Activated T-helper 1 cell treated with anti-CD3 and anti-CD28 coated beads, Interleukin-2, amount 50 U/mL, for 16 hours (primary cell): ENCODE data around the gene SLC35A5.

Experiments
- DNase-seq, 2 donors: peaks; one replicate each; pipeline ENCODE4 v3.0.0-alpha.2; 2020; ENCODE audit warnings: low read depth in 1 of 2, low spot score in 1 of 2

SLC35A5 gene

DNA sequence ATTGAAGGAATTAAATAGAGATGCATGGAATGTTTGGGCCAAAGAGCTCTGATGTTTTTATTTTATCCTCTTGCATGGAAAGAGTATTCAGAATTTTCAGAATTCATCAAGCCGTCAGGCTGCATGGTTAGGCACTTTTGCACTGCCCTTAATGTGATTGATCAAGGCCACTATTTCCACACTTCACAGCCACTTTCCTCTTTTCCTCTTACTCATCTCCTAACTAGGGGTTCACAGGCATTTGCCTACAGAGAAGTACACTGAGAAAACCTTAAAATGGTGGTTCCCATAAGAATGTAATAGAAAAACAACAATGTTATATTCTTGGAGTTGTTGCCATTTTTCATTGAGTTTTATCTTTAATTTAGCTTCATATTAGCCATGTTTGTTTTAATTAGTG lies 10.9 kb downstream of the SLC35A5 start:
- no peak for DNase-seq

DNA sequence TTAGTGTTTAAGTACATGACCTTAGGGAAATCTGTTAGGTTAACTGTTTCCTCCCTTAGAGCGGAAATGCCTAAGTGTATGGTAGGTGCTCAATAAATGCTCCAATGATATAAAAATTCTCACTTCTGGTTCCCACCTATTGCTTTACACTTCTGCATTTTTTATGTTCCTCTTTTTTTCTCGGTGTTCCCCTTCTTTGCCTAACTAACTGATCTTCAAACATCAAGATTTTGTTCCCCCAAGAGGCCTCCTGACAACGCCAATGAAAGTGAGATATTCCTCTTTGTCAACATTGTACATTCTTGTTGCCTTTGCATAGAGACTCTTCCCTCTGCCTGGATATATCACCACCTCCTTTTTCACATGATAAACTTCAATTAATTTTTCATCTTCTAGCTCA lies 17.4 kb downstream of the SLC35A5 start:
- DNase-seq: no peak

DNA sequence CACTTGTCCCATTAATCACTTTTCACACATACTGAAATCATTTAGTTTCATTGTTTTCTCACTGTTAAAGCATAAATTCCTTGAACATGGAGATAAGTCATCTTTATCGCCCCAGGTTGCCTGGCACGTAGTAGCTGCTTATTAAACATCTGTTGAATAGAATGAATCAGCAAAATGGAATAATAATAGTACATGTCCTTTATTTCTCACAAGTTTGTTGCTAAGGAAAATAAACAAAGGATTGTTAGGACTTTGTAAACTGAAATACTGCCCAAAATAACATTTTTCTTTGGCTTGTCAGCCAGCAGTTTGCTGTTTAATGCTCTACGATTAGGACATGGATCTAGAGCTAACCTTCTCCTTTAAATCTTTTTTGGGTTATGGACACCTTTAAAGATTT lies 17.9 kb downstream of the SLC35A5 start:
- DNase-seq: no peak

DNA sequence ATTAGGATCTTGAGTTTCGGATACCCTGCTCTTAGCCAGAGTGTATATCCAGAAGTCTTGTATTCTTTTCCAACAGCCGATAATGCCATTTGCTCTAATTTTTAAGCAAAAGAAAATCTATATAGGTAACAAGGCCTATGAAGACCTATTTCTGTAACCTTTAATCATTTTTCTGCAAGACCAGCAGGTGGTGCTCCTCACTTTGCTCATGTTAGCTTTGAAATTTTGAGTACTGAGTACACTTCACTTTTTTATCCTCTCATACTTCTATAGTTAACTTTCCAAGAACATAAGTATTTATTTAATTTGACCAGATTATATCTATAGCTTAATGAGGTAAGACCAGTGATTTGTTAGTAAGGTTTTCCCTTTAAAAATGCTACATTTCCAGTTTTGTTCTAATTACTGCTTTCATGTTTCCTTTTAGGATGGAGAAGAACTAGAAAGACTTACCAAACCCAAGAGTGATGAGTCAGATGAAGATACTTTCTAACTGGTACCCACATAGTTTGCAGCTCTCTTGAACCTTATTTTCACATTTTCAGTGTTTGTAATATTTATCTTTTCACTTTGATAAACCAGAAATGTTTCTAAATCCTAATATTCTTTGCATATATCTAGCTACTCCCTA lies 20.5 kb downstream of the SLC35A5 start:
- DNase-seq: no peak

DNA sequence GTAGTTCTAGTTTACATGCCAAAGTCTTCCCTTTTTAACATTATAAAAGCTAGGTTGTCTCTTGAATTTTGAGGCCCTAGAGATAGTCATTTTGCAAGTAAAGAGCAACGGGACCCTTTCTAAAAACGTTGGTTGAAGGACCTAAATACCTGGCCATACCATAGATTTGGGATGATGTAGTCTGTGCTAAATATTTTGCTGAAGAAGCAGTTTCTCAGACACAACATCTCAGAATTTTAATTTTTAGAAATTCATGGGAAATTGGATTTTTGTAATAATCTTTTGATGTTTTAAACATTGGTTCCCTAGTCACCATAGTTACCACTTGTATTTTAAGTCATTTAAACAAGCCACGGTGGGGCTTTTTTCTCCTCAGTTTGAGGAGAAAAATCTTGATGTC lies 21.3 kb downstream of the SLC35A5 start:
- no peak for DNase-seq

DNA sequence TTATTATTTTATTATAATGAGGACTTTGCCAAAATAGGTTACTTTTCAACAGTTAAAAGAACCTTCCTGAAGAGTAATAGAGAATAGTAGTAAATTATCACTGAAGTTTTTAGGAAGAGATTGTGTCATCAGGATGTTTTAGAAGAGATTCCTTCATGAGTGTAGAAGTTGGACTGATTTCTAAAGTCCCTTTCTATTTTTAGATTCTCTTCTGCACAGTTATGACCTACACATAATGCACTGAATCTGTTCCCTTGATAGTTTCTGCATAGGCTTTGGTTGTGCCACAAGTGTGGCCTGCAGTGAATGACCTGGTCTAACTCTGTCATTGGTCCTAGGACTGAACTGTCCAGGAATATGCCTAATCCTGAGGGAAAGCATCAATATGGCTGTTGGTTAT lies 23.9 kb downstream of the SLC35A5 start:
- no peak for DNase-seq

DNA sequence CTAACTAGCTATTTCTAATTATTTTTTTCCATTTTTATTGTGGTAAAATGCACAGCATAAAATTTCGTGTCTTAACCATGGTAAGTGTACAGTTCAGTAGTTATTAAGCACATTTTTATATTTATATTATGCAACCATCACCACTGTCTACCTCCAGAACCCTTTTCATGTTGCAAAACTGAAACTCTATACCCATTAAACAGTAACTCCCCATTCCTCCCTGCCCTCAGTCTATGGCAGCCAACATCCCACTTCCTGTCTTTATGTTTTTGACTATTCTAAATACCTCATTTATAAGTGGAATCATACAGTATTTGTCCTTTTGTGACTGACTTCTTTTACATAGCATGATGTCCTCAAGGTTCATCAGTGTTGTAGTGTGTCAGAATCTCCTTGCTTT lies 25.5 kb downstream of the SLC35A5 start:
- no peak for DNase-seq

DNA sequence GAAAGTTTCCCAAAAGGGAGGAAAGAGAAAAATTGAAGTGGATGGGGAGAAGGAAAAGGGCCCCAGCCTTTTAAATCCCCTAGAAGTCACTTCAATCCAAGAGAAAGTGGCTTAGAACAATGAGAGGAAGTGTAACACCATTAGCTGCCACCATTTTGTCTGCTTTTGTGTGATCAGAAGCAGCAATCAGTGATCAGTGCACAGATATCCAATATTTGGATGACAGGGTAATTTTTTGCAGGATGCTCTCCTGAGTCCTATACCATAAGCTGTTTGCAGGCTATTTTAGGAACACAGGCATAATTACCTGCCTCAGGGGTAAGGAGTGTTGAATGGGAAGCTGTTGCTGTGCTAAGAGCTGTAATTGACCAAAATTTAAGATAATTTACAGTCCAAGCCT lies 31.4 kb downstream of the SLC35A5 start:
- DNase-seq: no peak

DNA sequence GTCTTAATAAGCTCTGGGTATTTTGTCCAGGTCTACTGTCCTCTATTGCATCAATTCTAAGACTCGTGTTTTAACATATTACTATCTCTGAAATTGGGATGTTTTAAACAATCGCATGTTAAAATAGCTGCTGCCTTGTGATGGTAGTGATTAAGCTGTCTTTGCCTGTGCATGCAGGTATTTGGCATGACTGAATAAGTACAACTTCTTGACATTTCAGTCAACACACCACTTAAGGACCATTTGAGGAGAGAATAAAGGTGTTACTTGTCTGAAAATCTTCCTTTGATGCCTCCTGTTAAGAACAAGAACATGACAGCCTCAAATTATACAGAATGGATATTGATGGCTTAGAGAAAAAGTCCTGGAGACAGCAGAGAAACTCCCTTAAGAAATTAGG lies 33.0 kb downstream of the SLC35A5 start:
- no peak for DNase-seq

DNA sequence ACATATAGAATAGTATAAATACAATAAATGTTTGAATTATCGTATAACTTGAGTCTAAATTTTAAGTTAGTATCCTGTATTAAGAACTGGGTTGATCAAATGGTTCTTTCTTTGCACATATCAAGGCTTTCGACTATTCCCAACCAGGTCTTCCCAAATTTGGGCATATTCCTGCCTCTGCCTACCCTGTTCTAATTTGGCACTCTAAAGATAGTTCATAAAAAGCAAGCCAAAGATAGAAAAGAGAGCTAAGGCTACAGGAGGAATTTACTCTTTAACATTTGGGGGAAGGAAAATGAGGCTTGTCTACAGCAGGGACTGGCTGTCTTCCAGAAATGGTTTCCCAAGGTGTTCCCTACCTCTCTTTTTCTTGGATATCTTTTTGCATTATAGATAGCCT lies 36.1 kb downstream of the SLC35A5 start:
- no peak for DNase-seq

DNA sequence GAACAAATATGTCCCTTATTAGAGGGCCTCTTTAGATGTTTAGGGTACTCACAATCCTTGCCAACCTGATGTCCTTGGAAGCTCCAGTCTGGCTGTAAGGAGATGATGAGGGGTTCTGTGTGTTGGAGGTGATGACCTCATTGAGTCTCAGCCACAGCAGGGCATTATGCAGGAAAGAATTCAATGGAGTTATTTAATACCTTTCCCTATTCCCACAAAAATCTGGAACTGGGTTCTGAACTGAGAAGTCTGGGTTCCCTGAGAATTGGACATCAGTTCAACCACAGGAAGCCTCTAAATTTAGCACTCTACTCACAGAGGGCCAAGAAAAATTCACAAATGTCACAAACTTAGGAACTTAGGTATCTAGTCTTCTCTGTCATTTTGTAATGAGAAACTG lies 36.9 kb downstream of the SLC35A5 start:
- DNase-seq: no peak

DNA sequence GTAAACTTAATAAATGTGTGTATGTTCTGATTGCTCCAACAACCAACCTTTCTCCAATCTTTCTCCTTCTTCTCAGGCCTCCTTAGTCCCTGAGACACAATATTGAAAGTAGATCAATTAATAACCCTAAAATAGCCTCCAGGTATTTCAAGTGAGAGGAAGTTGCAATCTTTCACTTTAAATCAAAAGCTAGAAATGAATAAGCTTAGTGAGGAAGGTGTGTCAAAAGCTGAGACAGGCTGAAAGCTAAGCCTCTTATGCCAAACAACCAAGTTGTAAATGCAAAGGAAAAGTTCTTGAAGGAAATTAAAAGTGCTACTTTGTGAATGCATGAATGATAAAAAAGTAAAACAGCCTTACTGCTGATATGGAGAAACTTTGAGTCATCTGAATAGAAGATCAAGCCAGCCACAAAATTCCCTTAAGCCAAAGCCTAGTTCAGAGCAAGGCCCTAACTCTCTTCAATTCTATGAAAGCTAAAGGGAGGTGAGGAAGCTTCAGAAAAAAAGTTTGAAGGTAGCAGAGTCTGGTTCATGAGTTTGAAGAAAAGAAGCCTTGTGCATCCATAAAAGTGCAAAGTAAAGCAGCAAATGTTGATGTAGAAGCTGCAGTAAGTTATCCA lies 40.5 kb downstream of the SLC35A5 start:
- no peak for DNase-seq

DNA sequence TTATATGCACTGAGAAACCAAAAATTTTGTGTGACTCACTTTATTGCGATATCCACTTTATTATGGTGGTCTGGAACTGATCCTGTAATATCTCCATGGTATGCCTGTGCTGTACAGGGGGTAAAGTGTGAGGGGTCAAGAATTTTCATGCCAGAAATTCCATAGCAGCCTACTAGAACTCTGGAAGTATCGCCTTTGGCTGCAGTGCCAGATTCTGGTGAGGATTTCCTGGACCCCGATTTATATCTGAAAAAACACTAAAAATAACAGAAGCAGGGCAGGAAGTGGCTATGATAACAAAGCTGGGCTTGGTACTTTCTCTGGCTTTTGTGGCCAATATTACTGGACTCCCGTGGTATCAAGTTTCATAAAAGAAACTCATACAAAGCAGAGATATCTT lies 42.7 kb downstream of the SLC35A5 start:
- DNase-seq: no peak

DNA sequence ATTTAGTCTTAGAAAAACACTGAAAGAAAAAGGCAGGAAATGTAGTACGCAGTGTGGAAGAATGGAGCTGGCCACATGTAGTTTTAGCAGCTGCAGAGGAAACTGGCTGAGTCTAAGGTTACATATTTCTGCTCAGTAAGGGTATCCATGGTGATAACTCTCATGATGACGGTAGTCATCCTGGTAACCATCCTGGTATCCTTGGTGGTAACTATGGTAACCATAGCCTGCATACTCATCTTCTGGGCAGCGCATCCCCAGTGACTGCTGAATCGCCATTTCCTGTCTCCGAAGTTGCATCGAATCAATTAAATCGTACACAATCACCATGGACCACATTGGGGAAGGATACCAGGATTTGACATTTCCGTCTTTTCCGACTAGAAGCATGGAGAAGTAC lies 43.4 kb downstream of the SLC35A5 start:
- DNase-seq: no peak

DNA sequence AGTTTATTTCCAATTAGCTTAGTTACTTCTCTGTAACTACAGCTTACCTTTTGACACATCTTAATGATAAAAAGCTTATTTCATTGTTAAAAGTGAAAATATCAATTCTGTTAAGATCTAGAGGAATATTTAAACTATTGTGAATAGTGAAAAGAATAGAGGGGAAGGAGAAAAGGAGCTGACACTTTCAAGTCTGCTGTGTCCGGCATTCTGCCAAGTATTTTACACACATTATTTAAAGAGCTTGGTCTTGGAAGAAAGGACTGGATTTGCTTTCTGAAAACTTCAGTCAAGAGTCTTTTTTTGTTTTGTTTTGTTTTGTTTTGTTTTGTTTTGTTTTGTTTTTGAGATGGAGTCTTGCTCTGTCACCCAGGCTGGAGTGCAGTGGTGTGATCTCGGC lies 44.3 kb downstream of the SLC35A5 start:
- DNase-seq: no peak

DNA sequence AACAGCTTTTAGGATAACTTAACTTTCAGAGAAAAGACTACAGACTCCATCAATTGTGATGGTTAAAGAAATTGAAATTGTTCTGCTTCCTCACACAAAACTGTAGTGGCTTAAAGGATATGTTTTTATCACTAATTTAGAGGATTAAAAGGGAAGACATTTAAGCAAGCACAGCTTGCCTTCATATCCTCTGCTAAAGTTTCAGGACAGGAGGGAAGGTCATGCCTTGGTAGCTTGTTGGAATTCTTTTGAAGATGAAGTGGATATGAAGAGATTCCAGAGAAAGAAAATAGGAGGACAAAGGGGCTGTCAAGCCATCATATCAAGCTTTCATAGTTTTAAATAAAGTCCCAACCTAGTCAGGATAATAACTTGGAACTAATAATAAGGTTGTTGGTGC lies 46.0 kb downstream of the SLC35A5 start:
- no peak for DNase-seq

DNA sequence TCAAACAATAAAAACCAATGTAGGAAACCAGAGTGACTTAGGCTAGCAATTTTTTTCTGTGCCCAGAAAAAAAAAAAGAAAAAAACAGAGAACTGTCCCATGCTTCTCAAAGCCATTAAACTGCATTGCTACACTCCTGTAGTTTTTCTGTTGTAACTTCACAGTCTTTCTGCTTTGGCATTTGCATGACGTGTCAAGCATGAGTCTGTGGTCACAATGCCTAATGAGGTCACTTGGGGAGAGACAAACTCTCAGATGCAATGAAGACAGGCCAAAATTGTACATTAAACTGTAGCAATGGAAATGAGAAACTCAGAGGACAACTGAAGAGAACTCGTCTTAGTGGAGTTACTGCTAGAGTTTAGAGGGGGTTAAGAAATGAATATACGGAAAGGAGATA lies 48.3 kb downstream of the SLC35A5 start:
- DNase-seq: no peak

DNA sequence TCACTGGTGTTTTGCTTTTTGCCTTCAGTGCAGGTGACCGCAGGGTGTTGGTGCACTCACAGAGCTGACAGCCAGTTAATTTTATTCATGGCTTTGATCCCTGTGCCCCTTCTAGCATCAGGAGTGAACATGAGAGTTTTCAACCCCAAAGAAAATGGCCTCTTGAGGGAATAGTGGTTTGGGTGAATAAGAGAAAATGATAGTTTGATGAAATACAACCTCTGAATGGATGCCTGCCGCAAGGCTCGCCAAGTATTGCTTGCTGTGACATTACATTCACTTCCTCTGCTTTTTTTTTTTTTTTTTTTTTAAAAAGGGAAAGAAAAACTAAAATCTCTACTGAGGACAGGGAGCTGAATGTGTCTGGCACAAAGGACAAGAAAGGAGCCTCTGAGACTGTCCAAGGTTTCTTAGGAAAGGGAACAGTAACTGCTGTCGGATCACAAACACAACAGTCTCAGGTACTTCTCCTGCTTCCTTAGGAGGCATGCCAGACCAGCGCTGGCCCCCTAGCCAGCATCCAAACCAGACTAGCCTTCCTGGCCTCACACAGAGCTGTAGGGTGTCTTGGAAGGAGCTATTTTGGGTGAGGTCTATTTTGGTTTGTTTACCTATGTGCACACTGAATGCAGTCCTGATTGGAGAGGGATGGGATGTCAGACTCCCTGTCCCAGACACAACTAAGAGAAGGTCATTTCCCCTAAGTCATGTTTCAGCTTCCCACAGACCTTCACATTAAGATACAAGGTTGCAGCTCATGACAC lies 50.1 kb downstream of the SLC35A5 start:
- no peak for DNase-seq

DNA sequence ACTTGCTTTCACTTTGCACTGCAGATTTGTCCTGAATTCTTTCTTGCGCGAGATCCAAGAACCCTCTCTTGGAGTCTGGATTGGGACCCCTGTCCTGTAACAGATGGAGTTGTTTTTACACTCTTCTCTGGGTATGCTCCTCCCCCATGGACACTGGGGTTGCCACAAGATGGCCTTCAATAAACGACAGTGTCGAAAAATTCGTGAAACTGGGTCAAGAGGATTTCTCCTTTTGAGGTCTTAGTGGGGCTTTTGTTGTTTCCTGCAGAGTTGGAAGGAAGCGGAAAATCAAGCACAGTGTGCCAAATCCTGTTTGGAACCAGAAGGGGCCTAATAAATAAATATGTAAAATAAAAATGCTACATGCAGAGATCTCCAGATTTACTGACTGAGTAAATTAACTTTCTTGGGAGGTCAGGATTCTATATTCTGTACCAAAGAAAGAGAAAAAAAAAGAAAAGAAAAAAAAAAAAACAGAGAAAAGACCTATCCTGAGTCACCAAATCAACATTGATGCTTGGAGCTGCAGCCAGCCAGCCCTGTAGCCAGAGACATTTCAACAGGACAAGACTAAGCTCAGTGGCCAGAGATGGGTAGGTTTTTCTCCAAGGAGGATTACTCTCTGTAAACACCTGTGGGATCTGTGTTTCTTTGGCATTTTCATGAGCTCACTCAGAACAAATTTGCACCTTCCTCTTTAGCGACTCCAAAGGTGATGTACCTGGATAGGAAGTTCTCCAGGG lies 54.3 kb downstream of the SLC35A5 start:
- DNase-seq: no peak

DNA sequence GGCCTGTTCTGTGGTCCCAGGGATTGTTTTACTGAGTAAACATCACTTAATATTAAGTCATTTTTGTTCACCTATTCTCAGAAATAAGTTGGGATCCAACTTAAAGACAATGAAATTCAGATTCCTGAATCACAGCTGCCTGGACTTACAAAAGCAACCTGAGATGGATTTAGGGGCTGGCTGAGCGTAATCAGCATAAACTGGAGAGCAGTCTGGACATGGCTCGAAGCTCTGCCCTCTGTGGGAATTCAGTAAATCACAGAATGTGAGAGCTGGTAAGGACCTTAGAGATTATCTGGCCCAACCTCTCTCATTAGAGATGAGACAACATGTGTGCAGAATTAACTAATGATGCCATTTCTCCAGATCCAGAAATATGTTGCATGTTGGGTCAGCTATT lies 55.4 kb downstream of the SLC35A5 start:
- DNase-seq: no peak

DNA sequence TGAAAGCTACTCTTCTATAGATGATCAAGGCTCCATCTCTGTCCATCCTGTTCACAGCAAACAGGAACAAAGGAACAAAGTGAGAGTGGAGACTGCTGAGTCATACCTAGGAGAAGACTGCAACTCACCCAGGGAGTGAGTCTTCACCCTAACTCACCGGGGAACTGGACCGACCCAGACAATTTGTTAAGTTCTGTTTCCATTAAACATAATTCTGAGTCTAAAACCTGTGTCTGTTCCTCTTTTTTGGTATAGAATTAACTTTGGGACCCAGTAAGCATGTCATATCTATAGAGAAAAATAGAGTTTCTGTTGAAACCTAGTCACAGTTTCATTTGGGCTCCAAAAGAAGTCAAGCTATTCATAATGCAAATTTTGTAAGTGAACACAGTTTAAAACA lies 57.5 kb downstream of the SLC35A5 start:
- DNase-seq: no peak

DNA sequence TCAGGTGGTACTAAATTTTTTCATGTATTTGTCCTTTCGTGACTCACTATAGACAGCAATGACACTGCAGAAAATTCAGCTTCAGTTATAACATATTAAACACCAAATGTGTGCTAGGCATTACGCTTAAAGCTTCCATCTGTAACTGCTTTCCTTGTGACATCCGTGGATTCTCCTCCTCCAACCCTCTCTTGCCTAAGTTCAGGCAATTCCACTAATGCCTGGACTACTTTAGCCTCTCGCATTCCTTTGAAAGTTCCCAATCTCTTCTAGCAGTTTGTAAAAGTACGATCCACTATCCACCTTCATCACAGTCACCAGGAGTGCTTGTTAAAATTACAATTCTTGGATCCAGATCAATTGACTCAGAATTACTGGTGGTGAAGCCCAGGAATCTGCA lies 61.4 kb downstream of the SLC35A5 start:
- DNase-seq: no peak
